Ovary (tissue), 9 donors: ENCODE results near the gene PHACTR1. TPM values are rescaled to one million over a fixed set of nuclear protein-coding genes. Genes with fewer than 3 reads are reported as not detected.
A peak's percentile ranks its signal among the peaks of the same experiment; 100 is the strongest.

Experiments used
- DNase-seq, 5 donors: peaks; one replicate each; pipeline ENCODE4 v3.0.0-alpha.2; 2019 to 2020
- H3K27ac ChIP-seq, 2 donors: fragments of 200-600 bp; one replicate each; pipeline versions ENCODE4 v1.5.1 to v1.8.0; 2019 to 2022
- H3K27me3 ChIP-seq: fragments of 200-600 bp; one replicate; pipeline ENCODE4 v1.8.0; 2022
- H3K36me3 ChIP-seq: fragments of 200-600 bp; sonication (generic); one replicate; pipeline ENCODE4 v1.5.1; 2019
- H3K4me1 ChIP-seq: one replicate; pipeline ENCODE4 v1.8.1; 2013; ENCODE audit warnings: mild to moderate bottlenecking, moderate library complexity; ENCODE audit not compliant: insufficient read depth
- H3K4me3 ChIP-seq: fragments of 200-600 bp; sonication (generic); one replicate; pipeline ENCODE4 v1.5.1; 2017
- H3K9me3 ChIP-seq, 2 donors: fragments of 200-600 bp in 1 of 2; sonication (generic) in 1 of 2; one replicate each; pipeline versions ENCODE4 v1.5.1 to v1.8.1; 2013 to 2019; ENCODE audit warnings: mild to moderate bottlenecking in 1 of 2, moderate library complexity in 1 of 2
- CTCF ChIP-seq, 3 donors: fragments of 450-650 bp in 2 of 3; fragments of 200-600 bp in 1 of 3; IDR thresholded peaks; one replicate each; pipeline versions ENCODE4 v1.5.1 to v1.8.0; 2016 to 2022; ENCODE audit warnings: antibody characterized with exemption in 3 of 3, mild to moderate bottlenecking in 1 of 3
- EP300 ChIP-seq: sonication (generic); formaldehyde crosslinking; IDR thresholded peaks from one replicate; pipeline ENCODE4 v1.6.1; 2017; ENCODE audit warnings: antibody characterized with exemption
- POLR2A ChIP-seq: fragments of 450-650 bp; IDR thresholded peaks from one replicate; pipeline ENCODE4 v1.6.1; 2017; ENCODE audit warnings: antibody characterized with exemption, mild to moderate bottlenecking, moderate library complexity
- WGBS, 3 donors: extraction: QIAGEN DNeasy Blood & Tissue Kit in 1 of 3; methylation state at CpG; one replicate each; pipeline versions ENCODE4 v1.1.5 to v1.1.7; 2013 to 2017; 5-methylcytosine and 5-hydroxymethylcytosine counted together
- intact Hi-C, 4 donors: fragments of 100-400 bp; cut with DNase I; formaldehyde crosslinking; loops; one replicate each; pipeline versions ENCODE4 v1.11.0 to v1.15.1; 2022 to 2023
- polyA plus RNA-seq, 2 donors: library from polyadenylated mRNA; stranded (reverse); fragments of 200-250 nt in 1 of 2; fragments of 350-450 nt in 1 of 2; fragmentation: Illumina TruSeq in 1 of 2; extraction: RNeasy Lipid Tissue Mini Kit (QIAGEN cat#74804) in 1 of 2; gene quantifications; one replicate each; pipeline ENCODE4 v1.2.3, GENCODE V29; 2013 to 2014
- total RNA-seq, 7 donors: library from RNA; depleted of rRNA in 2 of 7; stranded (reverse); fragments of >200 nt in 2 of 7; fragmentation: NEBNext Ultra II Directional in 3 of 7; extraction: Animal tissue kit (Norgen Biotek cat#: 25700) in 3 of 7; gene quantifications; one replicate each; pipeline versions ENCODE4 v1.1.0 to v1.2.4, GENCODE V29; 2016 to 2023
- donor health status: DM: no; HTN: no; CAD: no; lungs with moderate emphysema.
- donor health status: DM: no; HTN: no; CAD: no.
- donor health status: Bipolar disorder and iron deficiency.
- donor health status: DM: yes; HTN: yes; CAD: no.
- donor health status: DM: no; HTN: no; CAD: no.
- donor health status: DM: yes; HTN: yes; CAD: no.

Gene PHACTR1
- total and polyA plus RNA-seq, 9 donors, result 0.48 to 10.9 (median 3.7) TPM

GRCh38 chr6:12952318-12952717 lies 235.8 kb downstream of the PHACTR1 start:
- Histone ChIP-seq H3K4me1 (no peaks in the 10 kb centered on the region), H3K27me3 (no peaks in the 10 kb centered on the region), H3K36me3 (no peaks in the 10 kb centered on the region), H3K27ac (no peak overlapping the region), H3K4me3 (no peak overlapping the region), H3K9me3 (no peaks in the 10 kb centered on the region)
- TF ChIP-seq EP300, result no peak
- no peak for TF ChIP-seq POLR2A
- TF ChIP-seq CTCF (IDR thresholded peaks at IDR 0.05), result no peak
- intact Hi-C loops, result no loop called here
- WGBS, 3 donors, result 11 to 27% (median 22%) methylated on average over 4 of the region's 4 CpGs
- DNase-seq, result no peak

GRCh38 chr6:12955956-12956355 lies 239.4 kb downstream of the PHACTR1 start:
- Histone ChIP-seq H3K27me3 (no peaks in the 10 kb centered on the region), H3K4me1 (no peaks in the 10 kb centered on the region), H3K27ac (no peak overlapping the region), H3K4me3 (no peak overlapping the region), H3K36me3 (no peaks in the 10 kb centered on the region), H3K9me3 (no peaks in the 10 kb centered on the region)
- TF ChIP-seq EP300, result no peak
- TF ChIP-seq CTCF (IDR thresholded peaks at IDR 0.05), result no peak
- no peak for TF ChIP-seq POLR2A
- DNase-seq, result no peak
- WGBS, 3 donors, result 85 to 92% (median 90%) methylated on average over 5 of the region's 5 CpGs
- intact Hi-C loops, result no loop called here

GRCh38 chr6:12956991-12957320 lies 240.4 kb downstream of the PHACTR1 start:
- no peak for TF ChIP-seq CTCF (IDR thresholded peaks at IDR 0.05)
- no peak for TF ChIP-seq EP300
- TF ChIP-seq POLR2A, result no peak
- Histone ChIP-seq H3K27me3 (no peaks in the 10 kb centered on the region), H3K9me3 (no peaks in the 10 kb centered on the region), H3K36me3 (no peaks in the 10 kb centered on the region), H3K4me3 (peak overlapping the region; percentile 65), H3K4me1 (no peaks in the 10 kb centered on the region), H3K27ac (peak overlapping the region in 1 of 2 donors; percentile 57)
- no peak for DNase-seq
- intact Hi-C loops, result no loop called here
- 0 to 3% (median 1%) methylated on average over 6 of the region's 6 CpGs for WGBS, 3 donors

- Histone ChIP-seq H3K27ac (peak overlapping the region; percentile 8 to 57), H3K27me3 (no peaks in the 10 kb centered on the region), H3K4me1 (no peaks in the 10 kb centered on the region), H3K4me3 (peak overlapping the region; percentile 65), H3K36me3 (no peaks in the 10 kb centered on the region), H3K9me3 (no peaks in the 10 kb centered on the region)
- intact Hi-C loops, result no loop called here
- DNase-seq, result peak; percentile 42 to 66 (median 58)
- TF ChIP-seq EP300 (no peak), CTCF (IDR thresholded peaks at IDR 0.05) (no peak), POLR2A (no peak)
- WGBS, 3 donors, result 0 to 1% (median 0%) methylated on average over 24 of the region's 24 CpGs
Observed at GRCh38 chr6:12957321-12958051, 240.9 kb downstream of the PHACTR1 start.
